D721Med (cell line): ENCODE data around the gene SIDT2.
A peak's percentile ranks its signal among the peaks of the same experiment; 100 is the strongest.
"Not testable (repeated sequence)": the region's sequence is repeated elsewhere in the genome, so short reads cannot be mapped to it uniquely, and the experiment has no call there.

ENCODE experiments used
- DNase-seq: peaks from one replicate; pipeline ENCODE4 v3.0.0; 2011; ENCODE audit warnings: low spot score; ENCODE audit not compliant: insufficient read length
- FAIRE-seq: peaks from 2 replicates; lab custom pipeline; 2011; peaks lifted over from hg19 to GRCh38; lab: Jason Lieb, UNC
- CTCF ChIP-seq: IDR thresholded peaks from 2 replicates; pipeline ENCODE4 v1.5.1; 2012; ENCODE audit warnings: mild to moderate bottlenecking, control low read depth; ENCODE audit not compliant: insufficient read depth; ENCODE audit errors: missing control alignments

SIDT2 gene

GRCh38 chr11:117180661-117181585 is 2.4 kb downstream of the SIDT2 start:
- FAIRE-seq (no peak), DNase-seq (peak; percentile 73)
- peak; percentile 81 for TF ChIP-seq CTCF

- FAIRE-seq (no peak), DNase-seq (no peak)
- no peak for TF ChIP-seq CTCF
Measured at GRCh38 chr11:117181586-117182550, 3.3 kb downstream of the SIDT2 start.

- FAIRE-seq: no peak
- no peak for TF ChIP-seq CTCF
- DNase-seq: no peak
Measured at GRCh38 chr11:117182551-117182935, 4.0 kb downstream of the SIDT2 start.

- DNase-seq, FAIRE-seq: not testable (repeated sequence)
Measured at GRCh38 chr11:117183178-117183577, 4.6 kb downstream of the SIDT2 start.

GRCh38 chr11:117183724-117184349 is 5.3 kb downstream of the SIDT2 start:
- FAIRE-seq (no peak), DNase-seq (no peak)

GRCh38 chr11:117185736-117186430 is 7.3 kb downstream of the SIDT2 start:
- no peak for TF ChIP-seq CTCF
- FAIRE-seq (no peak), DNase-seq (no peak)

More at GRCh38 chr11:117183724-117184349, 5.3 kb downstream of the SIDT2 start:
- no peak for TF ChIP-seq CTCF
